Small intestine (tissue), 16 donors: Measurements from ENCODE around the gene PALMD. TPM values are rescaled to one million over a fixed set of nuclear protein-coding genes. Genes with fewer than 3 reads are reported as not detected.
A peak's percentile ranks its signal among the peaks of the same experiment; 100 is the strongest.

ENCODE experiments used
- DNase-seq, 2 donors: peaks; one replicate each; pipeline versions ENCODE4 v3.0.0 to v3.0.0-alpha.2; 2013
- FAIRE-seq: peaks from 2 replicates; lab custom pipeline; 2012; peaks lifted over from hg19 to GRCh38; lab: Jason Lieb, UNC
- H3K27ac ChIP-seq, 3 donors: one replicate each; pipeline ENCODE4 v1.5.1; 2013; ENCODE audit warnings: low read length in 2 of 3, mild to moderate bottlenecking in 2 of 3, control low read depth in 1 of 3, inconsistent platforms in 1 of 3, low read depth in 1 of 3, moderate library complexity in 1 of 3
- H3K27me3 ChIP-seq, 3 donors: one replicate each; pipeline ENCODE4 v1.6.1; 2013; ENCODE audit warnings: low read length in 3 of 3, inconsistent platforms in 1 of 3; ENCODE audit not compliant: control insufficient read depth in 3 of 3, insufficient read depth in 3 of 3
- H3K36me3 ChIP-seq, 3 donors: one replicate each; pipeline ENCODE4 v1.6.1; 2013; ENCODE audit warnings: low read length in 3 of 3, inconsistent platforms in 1 of 3, low read depth in 1 of 3, mild to moderate bottlenecking in 1 of 3, moderate library complexity in 1 of 3; ENCODE audit not compliant: control insufficient read depth in 3 of 3, insufficient read depth in 2 of 3
- H3K4me1 ChIP-seq, 3 donors: one replicate each; pipeline ENCODE4 v1.6.1; 2013; ENCODE audit warnings: low read length in 2 of 3, inconsistent platforms in 1 of 3, low read depth in 1 of 3, mild to moderate bottlenecking in 1 of 3, moderate library complexity in 1 of 3; ENCODE audit not compliant: control insufficient read depth in 3 of 3, insufficient read depth in 2 of 3
- H3K4me3 ChIP-seq, 3 donors: one replicate each; pipeline ENCODE4 v1.5.1; 2013; ENCODE audit warnings: low read length in 3 of 3, control low read depth in 1 of 3, inconsistent platforms in 1 of 3, low read depth in 1 of 3, mild to moderate bottlenecking in 1 of 3, moderate library complexity in 1 of 3
- H3K9me3 ChIP-seq, 2 donors: one replicate each; pipeline ENCODE4 v1.6.1; 2013; ENCODE audit warnings: low read depth in 1 of 2, low read length in 1 of 2; ENCODE audit not compliant: control insufficient read depth in 2 of 2, insufficient read depth in 1 of 2
- WGBS, 3 donors: extraction: QIAGEN DNeasy Blood & Tissue Kit; methylation state at CpG; one replicate each; pipeline ENCODE4 v1.1.7; 2013; 5-methylcytosine and 5-hydroxymethylcytosine counted together
- long read RNA-seq, 10 donors: transcript quantifications; one replicate each; lab custom pipeline, GENCODE V29; 2026
- polyA plus RNA-seq, 4 donors: library from polyadenylated mRNA; stranded (reverse) in 3 of 4; unstranded in 1 of 4; fragments of 200-250 nt in 3 of 4; fragments of 120-200 nt in 1 of 4; gene quantifications; one replicate each; pipeline versions ENCODE4 v1.2.1 to v1.2.3, GENCODE V29; 2013
- donor health status: healthy with polysubstance abuse.
- donor health status: control.
- donor health status: control.
- donor health status: Bipolar disorder and iron deficiency.
- donor health status: healthy.

PALMD gene, protein sequence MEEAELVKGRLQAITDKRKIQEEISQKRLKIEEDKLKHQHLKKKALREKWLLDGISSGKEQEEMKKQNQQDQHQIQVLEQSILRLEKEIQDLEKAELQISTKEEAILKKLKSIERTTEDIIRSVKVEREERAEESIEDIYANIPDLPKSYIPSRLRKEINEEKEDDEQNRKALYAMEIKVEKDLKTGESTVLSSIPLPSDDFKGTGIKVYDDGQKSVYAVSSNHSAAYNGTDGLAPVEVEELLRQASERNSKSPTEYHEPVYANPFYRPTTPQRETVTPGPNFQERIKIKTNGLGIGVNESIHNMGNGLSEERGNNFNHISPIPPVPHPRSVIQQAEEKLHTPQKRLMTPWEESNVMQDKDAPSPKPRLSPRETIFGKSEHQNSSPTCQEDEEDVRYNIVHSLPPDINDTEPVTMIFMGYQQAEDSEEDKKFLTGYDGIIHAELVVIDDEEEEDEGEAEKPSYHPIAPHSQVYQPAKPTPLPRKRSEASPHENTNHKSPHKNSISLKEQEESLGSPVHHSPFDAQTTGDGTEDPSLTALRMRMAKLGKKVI
- polyA plus RNA-seq = 10 to 100 TPM in 1 of 4 donors, 1 to 10 TPM in 2, under 1 TPM in 1; 0.67 to 14.5 (median 1.7) TPM
- long read RNA-seq, donor 1 = 0 reads
- long read RNA-seq, donor 2, partial matches to known transcripts = 0 of 1 reads
- long read RNA-seq, donor 2, other reads (novel, unspliced or antisense) = 0 of 1 reads
- long read RNA-seq, donor 3 = 0 reads
- long read RNA-seq, donor 4 = 0 reads
- long read RNA-seq, donor 5 = 0 reads
- long read RNA-seq, donor 6 = 0 reads
- long read RNA-seq, donor 7 = 0 reads
- long read RNA-seq, donor 8, partial matches to known transcripts = 0 of 3 reads
- long read RNA-seq, donor 8, other reads (novel, unspliced or antisense) = 0 of 3 reads
- long read RNA-seq, donor 9, partial matches to known transcripts = 0 of 1 reads
- long read RNA-seq, donor 9, other reads (novel, unspliced or antisense) = 0 of 1 reads
- long read RNA-seq, donor 10, full-length matches to known transcripts = 6 of 6 reads
- long read RNA-seq, donor 10, partial matches to known transcripts = 0 of 6 reads
- long read RNA-seq, donor 10, other reads (novel, unspliced or antisense) = 0 of 6 reads

DNA sequence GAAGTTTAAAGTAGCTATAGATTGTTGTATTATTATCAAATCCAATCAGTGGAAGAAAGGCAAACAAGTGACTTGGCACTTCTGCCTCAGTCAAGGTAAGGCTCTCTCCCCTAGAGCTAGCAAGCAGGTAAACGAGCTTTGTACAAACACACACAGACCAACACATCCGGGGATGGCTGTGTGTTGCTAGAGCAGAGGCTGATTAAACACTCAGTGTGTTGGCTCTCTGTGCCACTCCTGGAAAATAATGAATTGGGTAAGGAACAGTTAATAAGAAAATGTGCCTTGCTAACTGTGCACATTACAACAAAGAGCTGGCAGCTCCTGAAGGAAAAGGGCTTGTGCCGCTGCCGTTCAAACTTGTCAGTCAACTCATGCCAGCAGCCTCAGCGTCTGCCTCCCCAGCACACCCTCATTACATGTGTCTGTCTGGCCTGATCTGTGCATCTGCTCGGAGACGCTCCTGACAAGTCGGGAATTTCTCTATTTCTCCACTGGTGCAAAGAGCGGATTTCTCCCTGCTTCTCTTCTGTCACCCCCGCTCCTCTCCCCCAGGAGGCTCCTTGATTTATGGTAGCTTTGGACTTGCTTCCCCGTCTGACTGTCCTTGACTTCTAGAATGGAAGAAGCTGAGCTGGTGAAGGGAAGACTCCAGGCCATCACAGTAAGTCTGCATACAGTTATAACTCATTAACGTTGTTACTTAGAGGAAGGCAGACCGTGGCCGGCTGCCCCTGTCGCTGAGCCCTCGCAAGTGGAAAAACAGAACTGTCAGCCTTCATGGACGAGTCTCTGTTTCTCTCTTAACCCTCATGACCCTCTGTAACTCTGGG, at the start of gene PALMD:
Gene PALMD (plus strand): TSS at position 415 of the 833 bp plus-strand sequence. CDS start 205 bp downstream, at position 620.
- FAIRE-seq (no peak), DNase-seq (peak; percentile 17 to 21)
- H3K4me1 ChIP-seq = peaks cover 0 to 2% (median 0%) of the 10 kb centered on the region in 3 donors
- peak within 1 kb of the TSS in 1 of 3 donors; percentile 77 for H3K27ac ChIP-seq
- 13 to 21% (median 20%) methylated on average over 17 of the region's 17 CpGs for WGBS, 3 donors
- no peaks in the 10 kb centered on the region for H3K36me3 ChIP-seq
- peaks cover 0 to 8% (median 6%) of the 10 kb centered on the region in 3 donors for H3K27me3 ChIP-seq
- H3K4me3 ChIP-seq = peak within 1 kb of the TSS; percentile 1 to 22 (median 17)
- no peaks in the 10 kb centered on the region for H3K9me3 ChIP-seq

DNA sequence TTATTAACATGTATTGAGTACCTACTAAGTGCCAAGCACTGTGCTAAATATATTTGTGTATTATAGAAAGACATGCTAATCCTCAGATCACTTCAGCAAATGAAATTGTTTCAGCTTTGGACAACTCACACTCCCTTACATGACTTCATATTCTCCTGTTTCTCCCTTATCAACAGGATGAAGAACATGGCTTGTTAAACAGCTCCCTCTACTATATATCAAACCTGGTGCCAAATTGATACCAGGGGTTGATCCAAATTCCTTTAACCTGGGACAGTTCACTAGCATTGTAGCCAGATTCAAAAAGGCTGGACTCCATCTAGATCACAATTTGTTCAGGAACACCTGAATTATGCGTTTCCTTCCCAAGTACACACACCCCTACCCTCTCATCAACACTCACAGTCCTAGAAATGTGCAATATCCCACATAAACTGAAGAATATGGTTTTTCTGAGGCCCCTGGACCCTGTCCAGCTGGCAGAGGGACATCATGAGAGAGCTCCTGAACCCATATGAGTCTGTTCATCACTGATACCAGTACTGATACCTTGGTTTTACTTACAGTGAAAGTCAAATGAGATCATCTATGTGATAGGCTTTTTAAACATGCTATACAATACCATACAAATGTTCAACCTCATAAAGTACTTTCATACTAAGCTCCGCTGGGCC, 47.0 kb upstream of the PALMD start:
- Histone ChIP-seq H3K36me3 (no peaks in the 10 kb centered on the region), H3K4me1 (no peaks in the 10 kb centered on the region), H3K27me3 (no peaks in the 10 kb centered on the region), H3K4me3 (no peak overlapping the region), H3K9me3 (no peaks in the 10 kb centered on the region), H3K27ac (no peak overlapping the region)
- WGBS, 3 donors = 90 to 92% (median 90%) methylated on average over 2 of the region's 2 CpGs
- DNase-seq (no peak), FAIRE-seq (no peak)

DNA sequence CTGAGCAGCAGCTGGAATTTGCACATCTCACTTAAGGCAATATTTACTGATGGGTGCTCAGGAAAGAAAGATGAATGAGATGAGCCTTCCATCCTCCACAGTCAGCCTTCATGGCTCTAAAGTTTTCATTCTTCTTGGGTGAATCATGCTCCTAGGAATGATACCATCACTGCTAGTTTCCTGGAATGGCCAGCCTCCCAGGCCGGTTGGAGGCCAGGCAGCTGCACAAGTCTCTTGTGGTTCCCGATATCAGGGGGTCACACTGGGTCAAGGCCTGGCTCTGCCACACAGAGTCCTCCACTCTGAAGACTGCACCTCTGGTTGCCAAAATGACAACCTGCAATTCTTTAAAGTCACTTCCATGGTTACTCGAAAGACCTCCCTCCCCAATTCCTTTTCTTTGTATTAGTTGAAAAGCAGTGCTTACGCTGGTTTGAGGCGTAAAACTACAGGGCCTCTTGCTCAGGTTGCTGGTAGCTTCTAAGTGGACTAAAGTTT, 46.2 kb upstream of the PALMD start:
- Histone ChIP-seq H3K27me3 (no peaks in the 10 kb centered on the region), H3K36me3 (no peaks in the 10 kb centered on the region), H3K27ac (no peak overlapping the region), H3K9me3 (no peaks in the 10 kb centered on the region), H3K4me3 (no peak overlapping the region), H3K4me1 (no peaks in the 10 kb centered on the region)
- no peak for FAIRE-seq
- WGBS, 3 donors = 82 to 88% (median 83%) methylated on average over 5 of the region's 5 CpGs
- no peak for DNase-seq

DNA sequence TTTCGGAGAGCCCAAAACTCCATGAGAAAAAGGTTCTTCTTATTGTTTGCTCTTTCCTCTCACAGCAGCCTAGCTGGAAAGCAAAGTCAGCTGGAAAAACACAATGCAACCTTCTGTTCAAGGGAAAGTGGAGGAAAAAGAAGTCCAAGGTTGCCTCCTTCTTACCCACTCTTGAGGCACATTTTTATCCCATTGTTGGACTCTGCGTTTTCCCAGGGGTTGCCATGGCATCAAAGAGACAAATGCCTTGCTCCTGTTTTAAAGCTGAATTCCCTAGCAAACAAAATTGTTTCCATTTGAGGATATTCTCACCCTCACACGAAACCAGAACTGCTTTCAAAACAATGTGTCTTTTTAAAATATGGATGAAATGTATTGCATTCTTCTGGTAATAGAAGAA, 45.1 kb upstream of the PALMD start:
- Histone ChIP-seq H3K4me1 (no peaks in the 10 kb centered on the region), H3K27ac (no peak overlapping the region), H3K4me3 (no peak overlapping the region), H3K27me3 (no peaks in the 10 kb centered on the region), H3K9me3 (no peaks in the 10 kb centered on the region), H3K36me3 (no peaks in the 10 kb centered on the region)
- DNase-seq = no peak
- FAIRE-seq = no peak
- WGBS, 3 donors = 53 to 74% (median 69%) methylated on average over 3 of the region's 3 CpGs

DNA sequence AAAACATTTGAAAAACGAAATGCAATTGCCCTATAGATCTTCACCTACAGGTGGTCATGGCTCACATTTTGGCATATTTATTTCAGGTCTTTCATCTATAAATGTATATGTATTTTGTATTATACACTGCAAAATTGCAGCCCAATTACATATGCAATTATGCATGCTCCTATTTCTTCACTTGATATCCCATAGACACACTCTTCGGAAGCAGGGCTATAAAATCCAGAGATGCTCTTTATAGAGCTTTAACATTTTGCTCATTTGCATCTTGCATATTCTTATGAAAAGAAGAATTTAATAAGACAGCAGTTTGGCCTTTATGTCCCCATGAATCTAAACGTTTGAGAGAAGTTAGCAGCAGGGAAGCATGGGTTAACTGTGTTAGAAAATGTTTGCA, 44.7 kb upstream of the PALMD start:
- Histone ChIP-seq H3K4me3 (no peak overlapping the region), H3K4me1 (no peaks in the 10 kb centered on the region), H3K27ac (no peak overlapping the region), H3K36me3 (no peaks in the 10 kb centered on the region), H3K27me3 (no peaks in the 10 kb centered on the region), H3K9me3 (no peaks in the 10 kb centered on the region)
- FAIRE-seq (no peak), DNase-seq (no peak)
- WGBS, 3 donors = 53 to 63% (median 53%) methylated on average over 3 of the region's 3 CpGs

DNA sequence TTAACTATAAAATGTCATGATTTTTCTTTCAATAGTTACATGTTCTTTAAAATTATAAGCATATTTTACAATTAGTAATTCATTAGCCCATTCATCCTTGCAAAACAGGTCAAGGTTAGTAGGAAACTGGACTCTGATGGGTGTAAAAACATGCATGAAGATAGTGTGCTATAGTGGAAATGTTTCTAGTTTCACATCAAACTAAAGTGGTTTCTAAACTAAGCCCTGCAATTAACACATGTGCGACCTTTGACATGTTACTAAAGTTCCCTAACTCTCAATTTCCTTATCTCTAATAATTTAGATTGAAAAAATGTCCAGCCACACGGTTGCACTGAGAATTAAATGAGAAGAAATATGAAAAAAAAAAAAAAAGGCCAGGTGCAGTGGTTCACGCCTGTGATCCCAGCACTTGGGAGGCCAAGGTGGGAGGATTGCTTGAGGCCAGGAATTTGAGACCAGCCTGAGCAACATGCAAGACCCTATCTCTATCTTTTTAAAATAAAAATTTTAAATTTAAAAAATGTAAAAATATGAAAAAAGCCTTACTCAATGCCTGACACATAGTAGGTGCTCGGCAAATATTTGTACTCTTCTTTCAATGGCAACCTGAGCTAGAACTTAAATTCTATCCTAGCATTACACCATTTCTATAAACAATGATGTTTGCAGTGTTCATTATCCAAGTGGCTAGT, 44.1 kb upstream of the PALMD start:
- DNase-seq = no peak
- FAIRE-seq = no peak
- Histone ChIP-seq H3K27me3 (no peaks in the 10 kb centered on the region), H3K4me3 (no peak overlapping the region), H3K27ac (no peak overlapping the region), H3K9me3 (no peaks in the 10 kb centered on the region), H3K36me3 (no peaks in the 10 kb centered on the region), H3K4me1 (no peaks in the 10 kb centered on the region)
- 53 to 77% (median 65%) methylated on average over 4 of the region's 4 CpGs for WGBS, 3 donors

DNA sequence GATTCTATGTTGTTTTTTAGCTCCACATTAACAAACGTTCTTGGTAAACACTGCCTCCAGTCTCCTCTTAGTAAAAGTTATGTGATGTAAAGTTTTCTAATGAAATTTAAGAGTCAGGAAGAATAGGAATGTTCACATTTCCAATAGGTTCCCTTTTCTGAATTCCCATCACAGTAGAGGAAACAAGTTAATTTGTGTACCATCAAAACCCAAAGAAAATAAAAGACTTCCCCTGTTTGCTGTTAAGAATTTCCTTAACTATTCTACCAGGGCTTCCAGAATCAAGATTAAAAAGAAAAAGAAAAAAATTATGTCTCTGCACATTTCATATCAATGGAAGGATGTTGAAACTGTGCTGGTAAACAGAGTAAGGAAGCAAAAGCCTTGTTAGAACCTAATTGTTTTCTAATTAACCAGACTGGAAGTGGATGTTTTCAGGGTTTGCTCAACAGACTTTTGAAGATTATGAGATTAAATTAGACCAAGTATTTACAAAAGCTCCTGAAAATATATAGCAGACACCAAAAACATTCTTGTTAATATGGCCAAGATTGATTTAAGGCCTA, 43.4 kb upstream of the PALMD start:
- 26 to 49% (median 34%) methylated on average over 1 of the region's 1 CpG for WGBS, 3 donors
- DNase-seq = no peak
- no peaks in the 10 kb centered on the region for H3K9me3 ChIP-seq
- H3K27ac ChIP-seq = no peak overlapping the region
- H3K4me3 ChIP-seq = no peak overlapping the region
- FAIRE-seq = no peak
- H3K4me1 ChIP-seq = no peaks in the 10 kb centered on the region
- H3K27me3 ChIP-seq = no peaks in the 10 kb centered on the region
- no peaks in the 10 kb centered on the region for H3K36me3 ChIP-seq
